HG02938 (cell line): ENCODE results near the gene ARPIN.
"Not testable (repeated sequence)": the region's sequence is repeated elsewhere in the genome, so short reads cannot be mapped to it uniquely, and the experiment has no call there.

ENCODE experiments used
- ATAC-seq: cut with Tn5 transposase; IDR thresholded peaks from one replicate; pipeline ENCODE4 v1.9.1; 2021; ENCODE audit warnings: mild to moderate bottlenecking, moderate library complexity; ENCODE audit not compliant: unreplicated experiment

Gene ARPIN

GRCh38 chr15:89912674-89913396 lies at the start of gene ARPIN:
ARPIN (minus strand) TSS chr15:89912952; CDS start chr15:89912835, 117 bp downstream.
- no peak for ATAC-seq

DNA sequence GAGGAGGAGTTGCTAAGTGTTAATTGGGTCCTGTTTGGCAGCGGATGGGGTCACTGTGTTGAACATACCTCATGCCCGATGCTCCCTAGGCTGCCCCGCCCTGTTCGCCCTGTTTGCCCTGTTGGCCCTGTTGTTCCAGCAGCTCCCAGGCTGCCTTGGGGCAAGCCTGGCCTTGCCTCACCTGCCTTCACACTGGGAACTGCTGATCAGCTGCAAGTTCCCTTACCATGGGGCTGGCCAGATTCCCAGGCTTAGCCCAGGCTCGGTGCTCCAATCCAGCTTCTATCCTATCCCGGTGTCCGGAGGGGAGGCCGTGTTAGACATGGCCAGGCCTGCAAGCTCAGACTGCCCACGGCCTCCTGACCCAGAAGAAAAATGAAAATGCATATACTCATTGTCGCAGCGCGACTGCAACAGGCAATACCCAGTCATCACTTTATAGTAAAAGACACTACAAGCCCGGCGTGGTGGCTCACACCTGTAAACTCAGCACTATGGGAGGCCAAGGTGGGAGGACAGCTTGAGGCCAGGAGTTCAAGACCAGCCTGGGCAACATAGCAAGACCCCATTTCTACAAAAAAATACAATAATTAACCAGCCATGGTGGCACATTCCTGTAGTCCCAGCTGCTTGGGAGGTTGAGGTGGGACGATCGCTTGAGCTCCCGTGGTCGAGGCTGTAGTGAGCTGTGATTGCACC lies 45.5 kb upstream of the ARPIN start:
- ATAC-seq: no peak

- ATAC-seq: not testable (repeated sequence)
These were observed 42.8 kb upstream of the ARPIN start for GRCh38 chr15:89955449-89955998.

GRCh38 chr15:89954541-89954940 lies 41.8 kb upstream of the ARPIN start:
- no peak for ATAC-seq

- ATAC-seq: no peak
These were observed 36.0 kb upstream of the ARPIN start for GRCh38 chr15:89948796-89949195.

DNA sequence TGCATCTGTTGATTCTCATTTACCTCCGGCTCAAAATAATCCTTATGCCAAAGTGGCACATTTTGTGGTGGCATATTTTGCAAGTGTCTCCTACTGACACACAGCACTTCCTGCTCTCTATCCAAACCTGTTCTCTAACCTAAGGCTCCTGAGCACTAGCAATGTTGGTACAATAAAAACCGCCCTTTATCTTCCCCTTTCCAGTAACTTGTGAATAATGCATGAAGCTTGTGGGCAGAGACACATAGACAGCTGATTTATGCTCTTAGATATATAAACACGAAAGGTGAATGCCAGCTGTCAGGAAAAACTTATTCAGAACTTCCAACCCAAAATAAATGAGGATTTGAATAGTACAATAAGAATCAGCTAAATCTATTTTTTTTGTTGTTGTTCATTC lies 34.6 kb upstream of the ARPIN start:
- ATAC-seq: no peak

DNA sequence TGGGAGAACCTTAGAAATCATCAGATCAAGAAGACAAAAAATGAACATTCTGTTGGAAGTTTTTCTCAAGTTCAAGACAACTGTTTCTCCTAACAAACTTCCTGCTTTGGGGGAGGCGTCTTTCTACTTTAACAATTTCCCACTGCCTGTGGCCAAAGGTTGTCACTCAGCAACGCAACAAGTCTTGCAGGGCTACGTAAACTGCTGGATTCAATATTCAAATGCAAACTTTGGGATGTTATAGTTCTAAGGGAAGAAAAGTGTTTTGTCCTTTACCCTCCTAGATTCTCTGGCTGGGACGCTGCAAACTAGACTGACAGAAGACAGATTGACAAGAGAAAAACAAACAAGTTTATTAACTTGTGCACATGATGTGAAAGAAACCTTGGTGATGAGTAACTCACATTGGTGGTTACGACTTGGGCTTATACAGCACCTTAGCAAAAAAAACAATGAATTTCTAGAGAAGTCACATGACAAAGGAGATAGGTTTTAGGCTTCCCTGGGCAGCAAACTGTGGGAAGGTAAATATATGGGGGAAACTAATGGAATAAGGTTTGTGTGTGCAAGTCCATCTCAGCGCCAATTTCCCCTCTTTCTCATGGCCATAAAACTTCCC lies 34.0 kb upstream of the ARPIN start:
- no peak for ATAC-seq

DNA sequence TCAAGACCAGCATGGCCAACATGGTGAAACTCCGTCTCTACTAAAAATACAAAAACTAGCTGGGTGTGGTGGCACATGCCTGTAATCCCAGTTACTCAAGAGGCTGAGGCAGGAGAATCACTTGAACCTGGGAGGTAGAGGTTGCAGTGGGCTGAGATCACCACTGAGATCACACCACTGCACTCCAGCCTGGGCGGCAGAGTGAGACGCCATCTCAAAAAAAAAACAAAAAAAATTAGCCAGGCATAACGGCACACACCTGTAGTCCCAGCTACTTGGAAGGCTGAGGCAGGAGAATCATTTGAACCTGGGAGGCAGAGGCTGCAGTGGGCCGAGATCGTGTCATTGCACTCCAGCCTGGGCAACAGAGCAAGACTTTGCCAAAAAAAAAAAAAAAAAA lies 31.0 kb upstream of the ARPIN start:
- not testable (repeated sequence) for ATAC-seq

DNA sequence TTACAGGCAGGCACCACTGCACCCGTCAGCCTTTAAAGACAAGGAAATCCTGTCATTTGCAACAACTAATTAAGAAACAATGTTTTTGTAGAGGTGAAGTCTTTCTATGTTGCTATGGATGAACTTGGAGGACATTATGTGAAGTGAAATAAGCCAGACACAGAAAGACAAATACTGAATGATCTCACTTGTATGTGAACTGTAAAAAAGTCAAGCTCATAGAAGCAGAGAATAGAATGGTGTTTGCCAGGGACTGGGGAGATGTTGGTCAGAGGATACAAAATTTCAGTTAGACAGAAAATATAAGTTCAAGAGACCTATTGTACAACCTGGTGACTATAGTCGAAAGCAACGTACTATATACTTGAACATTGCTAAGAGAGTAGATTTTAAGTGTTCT lies 27.2 kb upstream of the ARPIN start:
- no peak for ATAC-seq

DNA sequence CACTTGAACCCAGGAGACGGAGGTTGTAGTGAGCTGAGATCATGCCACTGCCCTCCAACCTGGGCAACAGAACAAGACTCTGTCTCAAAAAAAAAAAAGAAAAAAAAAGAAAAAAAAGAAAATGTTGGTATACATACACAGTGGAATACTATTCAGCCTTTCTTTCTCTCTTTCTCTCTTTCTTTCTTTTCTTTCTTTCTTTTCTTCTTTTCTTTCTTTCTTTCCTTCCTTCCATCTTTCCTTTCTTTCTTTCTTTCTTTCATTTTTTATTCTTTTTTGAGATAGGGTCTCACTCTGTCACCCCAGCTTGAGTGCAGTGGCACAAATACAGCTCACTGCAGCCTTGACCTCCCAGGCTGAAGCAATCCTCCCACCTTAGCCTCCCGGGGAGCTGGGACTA lies 26.6 kb upstream of the ARPIN start:
- ATAC-seq: not testable (repeated sequence)

- no peak for ATAC-seq
These were observed 24.9 kb upstream of the ARPIN start for GRCh38 chr15:89937365-89938350.

- ATAC-seq: no peak
These were observed 24.1 kb upstream of the ARPIN start for GRCh38 chr15:89936786-89937265.

DNA sequence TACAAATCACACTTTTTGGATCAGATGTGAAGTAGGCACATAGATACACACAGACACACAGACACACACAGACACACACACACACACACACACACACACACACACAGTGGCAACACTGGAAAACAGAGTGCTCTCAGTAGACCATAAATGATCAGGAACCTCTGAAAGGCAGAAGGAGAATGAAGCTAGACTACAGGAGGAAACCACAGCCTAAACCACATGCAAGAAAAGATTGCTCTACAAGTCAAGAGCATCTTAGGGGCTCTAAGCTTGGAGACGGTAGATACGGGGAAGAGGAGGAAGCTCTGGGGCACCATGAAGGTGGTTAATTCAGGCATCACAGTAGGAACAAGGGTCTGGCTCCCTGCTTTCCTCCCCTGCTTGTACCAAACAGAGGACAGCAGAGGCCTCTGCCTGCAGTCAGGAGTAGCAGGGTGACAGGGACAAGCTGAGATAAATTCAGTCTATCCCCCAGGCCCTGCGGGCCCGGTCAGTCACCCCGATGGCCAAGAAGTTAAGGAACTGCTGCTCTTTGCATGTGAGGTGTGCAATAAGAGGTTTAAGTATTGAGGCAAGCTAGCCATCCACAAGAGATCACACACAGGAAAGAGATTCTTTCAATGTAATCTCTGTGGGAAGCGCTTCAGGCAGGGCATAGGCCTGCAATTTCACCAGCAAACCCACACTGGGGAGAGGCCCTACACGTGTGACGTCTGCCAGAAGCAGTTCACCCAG lies 23.5 kb upstream of the ARPIN start:
- no peak for ATAC-seq

GRCh38 chr15:89932880-89933279 lies 20.1 kb upstream of the ARPIN start:
- ATAC-seq: no peak

- no peak for ATAC-seq
These were observed 15.7 kb upstream of the ARPIN start for GRCh38 chr15:89928421-89928820.

- ATAC-seq: no peak
These were observed 13.4 kb upstream of the ARPIN start for GRCh38 chr15:89926158-89926557.

- ATAC-seq: no peak
These were observed 4.8 kb upstream of the ARPIN start for GRCh38 chr15:89917442-89918101.

- ATAC-seq: no peak
These were observed 3.9 kb upstream of the ARPIN start for GRCh38 chr15:89916660-89917059.

GRCh38 chr15:89912145-89912673 lies 543 bp downstream of the ARPIN start:
- no peak for ATAC-seq
